Activated CD4-positive, alpha-beta T cell treated with anti-CD3 and anti-CD28 coated beads, Interleukin-2, Interleukin-6, amounts not matched to agents 100 ng/mL and 50 ng/mL, durations not matched to agents 16 hours and 8 hours (primary cell): ENCODE results near the gene PRPSAP2.
"Not testable (repeated sequence)": the region's sequence is repeated elsewhere in the genome, so short reads cannot be mapped to it uniquely, and the experiment has no call there.

Source experiments
- DNase-seq: peaks from one replicate; pipeline ENCODE4 v3.0.0-alpha.2; 2020

Gene PRPSAP2

DNA sequence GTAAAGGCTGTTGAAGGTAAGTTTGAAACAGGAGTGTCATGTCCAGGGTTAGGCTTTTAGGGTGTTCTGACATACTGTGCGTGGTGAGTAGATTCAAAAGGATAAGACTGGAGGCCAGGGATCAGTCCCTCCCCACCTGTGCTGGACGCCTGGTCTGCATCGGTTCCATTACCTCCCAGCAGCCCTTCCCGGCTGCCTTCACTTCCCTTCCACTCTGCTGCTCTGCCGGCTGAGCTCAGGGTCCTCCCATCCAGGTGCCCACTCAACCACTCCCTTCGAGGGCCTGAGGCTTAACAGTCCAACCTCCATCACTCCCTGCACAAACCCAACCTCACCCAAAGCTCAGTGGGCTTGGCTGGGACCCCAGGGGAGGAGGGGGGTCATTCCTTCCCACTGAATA, 89.9 kb downstream of the PRPSAP2 start:
- DNase-seq = no peak

DNA sequence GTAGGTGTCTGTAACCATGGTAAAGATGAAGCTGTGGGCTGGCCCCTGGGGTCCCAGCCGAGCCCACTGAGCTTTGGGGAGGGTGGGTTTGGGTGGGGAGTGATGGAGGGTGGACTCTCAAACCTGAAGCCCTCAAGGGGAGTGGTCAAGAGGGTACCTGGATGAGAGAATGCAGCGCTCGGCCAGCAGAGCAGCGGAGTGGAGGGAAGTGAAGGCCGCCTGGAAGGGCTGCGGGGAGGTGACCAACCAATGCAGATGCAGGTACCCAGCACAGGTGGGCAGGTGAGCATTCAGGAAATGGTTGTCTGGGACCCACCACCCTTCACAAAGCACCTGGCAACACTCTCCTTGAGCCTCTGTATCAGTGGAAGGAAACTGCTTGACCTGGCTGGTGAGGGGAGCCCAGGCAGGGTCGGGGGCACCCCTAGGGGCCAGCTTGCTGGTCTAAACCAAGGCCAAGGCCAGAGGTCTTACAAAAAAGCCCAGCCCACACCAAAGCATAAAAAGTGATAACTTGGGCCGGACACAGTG, 90.6 kb downstream of the PRPSAP2 start:
- DNase-seq = no peak

DNA sequence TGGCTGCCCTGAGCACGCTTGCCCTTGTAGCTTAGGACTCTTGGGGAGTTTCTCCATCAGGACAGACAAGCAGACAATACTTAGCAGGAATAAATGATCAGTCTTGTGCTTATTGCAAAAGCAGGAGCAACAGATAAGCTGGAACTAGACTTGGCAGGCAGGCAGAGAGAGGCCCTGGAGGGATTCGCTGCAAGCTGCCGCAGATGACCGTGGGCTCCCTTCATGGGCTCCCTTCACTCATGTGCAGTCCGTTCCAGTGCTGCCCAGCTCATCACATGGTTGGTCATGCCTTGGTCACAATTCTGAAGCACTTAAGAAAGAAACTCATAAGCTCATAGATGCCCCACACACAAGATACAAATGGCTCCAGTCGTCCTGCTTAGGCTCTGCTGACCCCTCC, 91.6 kb downstream of the PRPSAP2 start:
- no peak for DNase-seq

DNA sequence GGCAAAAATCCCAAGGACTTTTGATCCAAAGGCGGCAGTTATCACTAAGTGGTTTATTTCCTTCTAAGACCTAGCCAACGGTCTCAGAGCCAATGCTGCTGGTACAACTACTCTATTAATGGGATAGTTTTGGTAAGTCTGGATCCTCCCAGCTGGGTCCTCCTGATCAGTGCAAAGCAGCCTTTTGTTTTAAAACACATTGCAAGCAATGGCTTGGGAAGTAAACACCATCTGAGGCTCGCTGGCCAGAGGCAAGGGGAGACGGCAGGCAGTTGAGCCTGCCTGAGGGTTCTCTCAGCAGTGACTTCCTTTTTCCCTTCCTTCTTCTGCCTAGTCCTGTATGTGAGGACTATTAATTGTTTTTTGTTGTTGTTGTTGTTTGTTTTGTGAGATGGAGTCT, 92.4 kb downstream of the PRPSAP2 start:
- DNase-seq = no peak

DNA sequence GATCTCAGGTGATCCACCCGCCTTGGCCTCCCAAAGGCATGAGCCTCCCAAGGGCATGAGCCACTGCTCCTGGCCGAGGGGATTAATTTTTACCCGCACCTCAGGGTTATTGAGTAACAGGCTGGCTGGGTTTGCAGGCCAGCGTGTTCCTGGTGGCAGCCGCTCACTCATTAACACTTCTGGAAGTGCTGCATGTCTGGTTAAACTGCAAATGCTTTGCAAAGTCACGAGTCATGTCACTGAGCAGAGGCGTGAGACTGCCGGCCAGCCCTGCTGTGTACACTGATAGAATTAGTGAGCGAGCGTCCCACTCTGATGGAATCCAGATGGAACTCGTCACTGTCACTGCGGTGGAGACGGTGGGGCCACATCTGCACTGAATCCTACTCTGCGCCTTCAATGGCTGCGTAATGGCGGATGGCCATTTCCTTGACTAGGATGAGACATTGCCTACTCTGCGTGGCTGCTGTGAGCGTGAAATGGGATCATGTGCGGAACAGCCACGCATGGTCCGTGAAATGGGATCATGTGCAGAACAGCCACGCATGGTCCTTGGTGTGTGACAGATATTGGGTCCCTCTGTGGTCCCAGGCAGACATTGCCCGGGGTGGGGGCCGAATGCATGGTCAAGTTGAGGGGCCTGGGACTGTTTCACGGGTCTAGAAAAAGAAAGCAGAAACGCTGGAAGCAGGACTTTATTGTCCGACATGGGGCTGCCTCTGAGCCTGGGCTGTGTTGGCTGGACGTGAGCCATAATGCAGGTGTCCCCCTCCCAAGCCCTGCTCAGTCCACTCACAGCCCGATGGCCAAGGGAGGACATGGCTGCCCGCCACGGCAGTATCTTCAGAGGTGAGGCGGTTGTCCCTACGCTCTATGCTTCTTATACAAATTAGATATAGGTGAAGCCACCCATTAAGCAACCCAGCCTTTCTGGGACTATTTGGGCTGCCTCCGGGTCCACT, 93.3 kb downstream of the PRPSAP2 start:
- no peak for DNase-seq

DNA sequence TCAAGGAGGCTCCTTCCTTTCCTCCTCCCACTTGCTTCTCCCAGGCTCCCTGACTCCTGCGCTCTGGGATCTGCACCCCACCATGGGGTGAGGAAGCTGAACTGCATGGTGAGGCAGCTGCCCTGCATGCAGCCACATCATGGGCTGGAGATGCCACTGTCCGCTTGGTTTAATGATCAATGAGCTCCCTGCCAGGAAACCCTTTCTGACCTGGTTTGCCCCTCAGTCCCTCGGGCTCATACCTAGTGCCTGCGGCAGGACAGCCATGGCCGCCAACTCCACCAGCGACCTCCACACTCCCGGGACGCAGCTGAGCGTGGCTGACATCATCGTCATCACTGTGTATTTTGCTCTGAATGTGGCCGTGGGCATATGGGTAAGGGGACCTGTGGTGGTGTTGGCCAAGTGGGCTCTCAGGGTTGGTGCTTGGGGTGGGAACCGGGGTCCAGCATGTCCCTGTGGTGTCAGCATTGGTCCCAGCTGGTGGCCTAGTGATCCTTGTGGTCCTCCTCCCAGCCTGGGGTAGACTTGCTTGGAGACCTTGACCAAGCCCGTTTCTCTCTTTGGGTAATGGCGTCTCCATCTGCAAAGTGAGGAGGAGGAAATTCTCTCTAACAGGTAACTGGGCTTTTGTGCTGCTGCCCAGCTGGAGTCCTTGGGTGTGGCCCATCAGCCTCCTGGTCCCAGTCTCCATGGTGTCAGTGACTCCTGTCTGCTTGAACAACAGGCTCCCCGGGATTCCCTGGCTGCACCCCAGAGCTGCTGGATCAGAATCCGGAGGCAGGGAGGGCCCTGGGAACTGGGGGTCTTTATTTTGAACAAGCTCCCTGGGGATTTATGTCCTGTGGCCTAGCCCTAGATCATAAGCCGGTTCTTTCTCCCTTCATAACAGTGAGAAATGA, 94.3 kb downstream of the PRPSAP2 start, which contains the start of gene SLC5A10:
TSS of gene SLC5A10 (plus strand) at position 225 of the 902 bp plus-strand sequence. CDS start at position 266, 41 bp downstream.
- no peak for DNase-seq

DNA sequence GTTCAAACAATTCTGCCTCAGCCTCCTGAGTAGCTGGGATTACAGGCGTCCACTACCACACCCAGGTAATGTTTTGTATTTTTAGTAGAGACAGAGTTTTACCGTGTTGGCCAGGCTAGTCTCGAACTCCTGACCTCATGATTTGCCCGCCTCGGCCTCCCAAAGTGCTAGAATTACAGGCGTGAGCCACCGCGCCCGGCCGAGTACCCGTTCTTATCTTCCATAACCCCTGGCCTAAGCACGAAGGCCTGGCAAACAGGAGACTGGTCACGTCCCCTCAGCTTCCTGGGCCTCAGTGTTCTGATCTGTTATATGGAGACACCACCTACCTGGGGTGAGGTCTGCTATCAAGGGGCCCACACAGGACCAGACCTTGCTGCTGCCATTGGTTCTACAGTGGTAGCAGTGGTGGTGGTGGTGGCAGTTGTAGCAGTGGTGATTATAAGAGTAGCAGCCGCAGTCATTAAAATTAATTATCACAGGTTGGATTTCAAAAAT, 95.3 kb downstream of the PRPSAP2 start:
- no peak for DNase-seq

DNA sequence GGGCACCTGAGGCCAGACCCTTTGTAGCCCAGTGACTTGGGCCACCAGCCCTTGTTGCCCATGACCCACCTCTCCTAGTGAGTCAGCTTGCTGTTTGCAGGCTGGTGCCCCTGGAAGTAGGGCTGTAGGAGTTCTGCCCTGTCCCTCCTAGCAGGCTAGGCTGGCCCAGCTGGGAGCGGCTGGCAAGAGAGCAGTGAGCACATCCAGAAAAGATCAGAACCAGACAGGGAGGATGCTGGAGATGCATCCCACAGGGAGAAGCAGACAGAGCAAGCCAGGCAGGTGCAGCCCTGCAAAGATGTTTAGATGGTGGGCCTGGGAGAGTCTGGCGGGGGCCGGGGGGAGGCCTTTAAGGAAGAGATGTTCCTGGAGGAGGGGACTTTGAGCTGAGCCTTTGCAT, 96.4 kb downstream of the PRPSAP2 start:
- no peak for DNase-seq

DNA sequence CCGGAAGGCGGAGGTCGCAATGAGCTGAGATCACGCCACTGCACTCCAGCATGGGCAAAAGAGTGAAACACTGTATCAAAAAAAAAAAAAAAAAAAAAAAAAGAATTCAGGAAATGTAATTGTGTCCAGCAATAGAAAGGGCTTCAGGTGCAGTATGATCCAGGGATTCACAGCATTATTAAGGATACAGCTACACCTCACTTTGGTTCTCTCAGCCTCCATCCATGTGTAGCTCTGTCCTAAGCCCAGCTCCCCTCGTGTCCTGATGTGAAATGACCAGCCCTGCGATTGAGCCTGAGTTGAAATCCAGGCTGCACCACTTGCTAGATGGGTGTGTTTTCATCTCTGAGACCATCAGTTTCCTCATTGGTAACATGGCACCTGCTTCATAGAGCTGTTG, 97.1 kb downstream of the PRPSAP2 start:
- no peak for DNase-seq

DNA sequence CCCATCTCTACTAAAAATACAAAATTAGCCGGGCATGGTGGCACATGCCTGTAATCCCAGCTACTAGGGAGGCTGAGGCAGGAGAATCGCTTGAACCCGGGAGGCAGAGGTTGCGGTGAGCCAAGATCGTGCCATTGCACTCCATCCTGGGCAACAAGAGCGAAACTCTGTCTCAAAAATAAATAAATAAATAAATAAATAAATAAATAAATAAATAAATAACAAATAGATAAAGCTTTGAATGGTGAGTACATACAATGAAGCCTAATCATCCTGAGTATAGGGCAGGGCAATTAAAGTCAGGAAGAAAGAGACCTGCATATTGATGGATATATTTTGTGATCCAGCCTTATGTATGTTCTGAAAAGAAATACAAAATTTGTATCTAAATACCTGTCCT, 98.1 kb downstream of the PRPSAP2 start:
- not testable (repeated sequence) for DNase-seq

DNA sequence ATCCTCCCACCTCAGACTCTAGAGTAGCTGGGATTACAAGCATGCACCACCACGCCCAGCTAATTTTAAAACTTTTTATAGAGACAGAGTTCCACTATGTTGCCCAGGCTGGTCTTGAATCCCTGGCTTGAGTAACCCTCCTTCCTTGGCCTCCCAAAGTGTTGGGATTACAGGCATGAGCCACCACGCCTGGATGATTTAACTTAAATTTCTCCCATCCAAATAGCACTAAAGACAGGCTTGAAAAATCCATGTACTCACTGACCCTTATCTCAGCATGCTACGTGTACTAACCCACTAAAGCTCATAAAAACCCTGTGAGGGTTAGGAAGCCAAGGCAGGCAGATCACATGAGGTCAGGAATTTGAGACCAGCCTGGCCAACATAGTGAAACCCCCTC, 98.7 kb downstream of the PRPSAP2 start:
- DNase-seq = no peak

DNA sequence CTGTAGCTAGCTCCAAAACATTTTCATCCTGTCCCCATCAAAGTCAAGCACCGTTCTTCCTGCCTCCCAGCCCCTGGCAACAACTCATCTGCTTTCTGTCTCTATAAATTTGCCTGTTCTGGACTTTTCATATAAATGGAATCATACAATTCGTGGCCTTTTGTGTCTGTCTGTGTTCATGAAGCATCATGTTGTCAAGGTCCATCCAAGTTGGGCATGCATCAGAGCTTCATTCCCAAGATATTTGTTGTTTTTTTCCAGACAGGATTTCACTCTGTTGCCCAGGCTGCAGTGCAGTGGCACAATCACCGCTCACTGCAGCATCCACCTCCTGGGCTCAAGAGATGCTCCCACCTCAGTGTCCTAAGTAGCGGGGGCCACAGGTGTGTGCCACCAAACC, 99.9 kb downstream of the PRPSAP2 start:
- no peak for DNase-seq

DNA sequence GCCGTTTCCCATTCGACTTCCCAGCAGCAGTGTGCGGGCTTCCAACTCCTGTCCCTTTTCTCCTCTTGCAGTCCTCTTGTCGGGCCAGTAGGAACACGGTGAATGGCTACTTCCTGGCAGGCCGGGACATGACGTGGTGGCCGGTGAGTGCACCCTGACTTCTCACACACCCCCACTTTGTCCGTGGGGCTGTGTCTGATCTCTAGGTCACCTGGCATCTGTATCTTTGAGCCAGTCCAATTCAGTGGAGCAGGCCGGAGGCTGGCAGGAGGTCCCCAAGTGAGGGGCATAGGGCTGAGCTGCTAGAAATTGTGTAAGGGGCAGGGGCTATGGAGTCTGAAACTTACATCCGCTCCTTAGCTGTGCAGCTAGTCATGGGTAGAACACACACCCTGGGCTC, 100.7 kb downstream of the PRPSAP2 start:
- DNase-seq = no peak

DNA sequence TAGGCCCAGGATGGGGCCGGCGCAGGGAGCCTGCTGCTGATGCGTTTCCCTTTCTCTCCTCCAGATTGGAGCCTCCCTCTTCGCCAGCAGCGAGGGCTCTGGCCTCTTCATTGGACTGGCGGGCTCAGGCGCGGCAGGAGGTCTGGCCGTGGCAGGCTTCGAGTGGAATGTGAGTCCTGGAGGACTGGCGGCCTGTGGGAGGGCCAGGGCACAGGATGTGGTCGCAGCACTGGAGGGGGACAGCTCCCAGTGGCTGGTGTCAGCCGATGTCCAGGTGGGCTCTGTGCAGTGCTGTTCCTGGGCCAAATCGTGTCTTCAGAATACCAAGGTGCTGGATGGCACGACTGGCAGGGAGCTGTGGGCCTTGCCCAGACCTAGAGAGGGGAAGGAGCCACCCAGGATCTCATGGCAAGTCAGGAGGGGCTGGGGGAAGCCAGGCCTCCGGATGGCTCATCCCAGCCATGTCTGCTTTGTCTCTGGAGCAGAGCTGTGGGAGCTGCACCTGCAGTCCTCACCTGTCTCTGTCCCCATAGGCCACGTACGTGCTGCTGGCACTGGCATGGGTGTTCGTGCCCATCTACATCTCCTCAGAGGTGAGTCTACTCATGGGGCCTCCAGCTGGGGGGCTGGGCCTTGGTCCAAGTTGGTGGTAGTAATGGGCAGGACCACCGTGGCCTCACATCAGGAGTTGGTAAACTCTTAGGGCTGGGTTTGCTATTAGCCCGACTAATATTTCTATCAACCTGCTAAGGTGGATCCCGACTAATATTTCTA, 101.3 kb downstream of the PRPSAP2 start:
- DNase-seq = no peak

DNA sequence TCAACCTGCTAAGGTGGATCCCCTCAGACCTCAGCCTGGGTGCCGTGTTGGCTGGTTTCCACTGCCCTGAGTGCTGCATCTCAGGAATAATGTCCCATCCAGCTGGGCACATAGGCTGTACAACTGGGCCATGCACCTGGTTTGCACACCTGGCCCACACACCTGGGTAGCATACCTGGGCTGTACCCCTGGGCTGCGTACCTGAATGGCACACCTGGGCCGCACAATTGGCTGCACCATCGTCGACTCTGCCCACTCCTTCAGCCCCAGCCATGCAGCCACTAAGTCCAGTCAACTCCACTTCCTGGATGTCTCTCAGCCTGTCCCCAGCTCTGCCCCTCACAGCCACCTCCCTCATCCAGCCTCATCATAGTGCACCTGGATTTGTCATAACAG, 101.9 kb downstream of the PRPSAP2 start:
- no peak for DNase-seq

DNA sequence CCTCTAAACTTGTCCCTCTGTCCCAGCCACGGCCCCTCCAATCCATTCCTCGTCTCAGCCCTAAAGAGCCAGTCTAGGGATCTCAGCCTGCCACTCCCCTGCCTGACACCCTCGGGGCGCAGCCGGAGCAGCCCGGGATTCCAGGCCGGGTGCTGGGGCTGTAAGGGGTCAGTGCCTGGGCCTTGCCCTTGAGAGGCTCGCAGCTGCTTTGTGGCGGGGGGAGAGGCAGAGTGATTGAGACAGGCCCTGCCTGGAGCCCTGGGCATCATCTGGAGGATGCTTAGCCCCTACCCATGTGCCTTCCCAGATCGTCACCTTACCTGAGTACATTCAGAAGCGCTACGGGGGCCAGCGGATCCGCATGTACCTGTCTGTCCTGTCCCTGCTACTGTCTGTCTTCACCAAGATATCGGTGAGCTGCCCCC, 102.3 kb downstream of the PRPSAP2 start:
- DNase-seq = no peak

DNA sequence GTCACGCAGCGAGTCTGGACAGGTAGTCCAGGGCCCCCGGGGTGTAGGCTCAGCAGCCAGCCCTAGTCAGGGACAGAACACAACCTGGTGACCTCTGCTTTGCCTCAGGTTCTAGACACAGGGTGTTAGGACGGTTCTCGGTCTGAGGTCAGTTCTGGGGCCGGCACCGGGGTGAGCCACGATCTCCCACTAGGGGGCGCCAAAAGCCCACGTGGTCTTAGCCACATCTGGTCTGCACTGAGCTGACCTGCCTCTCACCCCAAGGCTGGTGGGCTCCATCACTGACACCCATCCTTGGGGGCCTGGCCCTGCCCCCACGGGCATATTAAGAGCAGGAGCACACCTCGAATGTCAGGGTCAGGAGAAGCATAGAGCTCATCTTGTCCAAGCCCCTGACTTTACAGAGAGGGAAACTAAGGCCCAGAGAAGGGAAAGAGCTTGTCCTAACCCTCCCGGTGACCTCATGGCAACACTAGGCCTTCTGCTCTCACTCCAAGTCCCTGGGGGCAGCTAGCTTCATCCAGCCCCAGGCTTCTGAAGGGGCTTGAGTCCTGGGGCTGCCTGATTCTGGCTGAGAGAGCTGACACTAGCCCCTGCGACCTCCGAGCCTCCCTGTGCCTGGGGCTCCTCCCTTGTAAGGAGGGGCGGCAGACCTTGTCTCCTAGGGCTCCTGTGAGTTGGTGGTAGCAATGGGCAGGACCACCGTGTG, 103.0 kb downstream of the PRPSAP2 start:
- peak; percentile 89 for DNase-seq

DNA sequence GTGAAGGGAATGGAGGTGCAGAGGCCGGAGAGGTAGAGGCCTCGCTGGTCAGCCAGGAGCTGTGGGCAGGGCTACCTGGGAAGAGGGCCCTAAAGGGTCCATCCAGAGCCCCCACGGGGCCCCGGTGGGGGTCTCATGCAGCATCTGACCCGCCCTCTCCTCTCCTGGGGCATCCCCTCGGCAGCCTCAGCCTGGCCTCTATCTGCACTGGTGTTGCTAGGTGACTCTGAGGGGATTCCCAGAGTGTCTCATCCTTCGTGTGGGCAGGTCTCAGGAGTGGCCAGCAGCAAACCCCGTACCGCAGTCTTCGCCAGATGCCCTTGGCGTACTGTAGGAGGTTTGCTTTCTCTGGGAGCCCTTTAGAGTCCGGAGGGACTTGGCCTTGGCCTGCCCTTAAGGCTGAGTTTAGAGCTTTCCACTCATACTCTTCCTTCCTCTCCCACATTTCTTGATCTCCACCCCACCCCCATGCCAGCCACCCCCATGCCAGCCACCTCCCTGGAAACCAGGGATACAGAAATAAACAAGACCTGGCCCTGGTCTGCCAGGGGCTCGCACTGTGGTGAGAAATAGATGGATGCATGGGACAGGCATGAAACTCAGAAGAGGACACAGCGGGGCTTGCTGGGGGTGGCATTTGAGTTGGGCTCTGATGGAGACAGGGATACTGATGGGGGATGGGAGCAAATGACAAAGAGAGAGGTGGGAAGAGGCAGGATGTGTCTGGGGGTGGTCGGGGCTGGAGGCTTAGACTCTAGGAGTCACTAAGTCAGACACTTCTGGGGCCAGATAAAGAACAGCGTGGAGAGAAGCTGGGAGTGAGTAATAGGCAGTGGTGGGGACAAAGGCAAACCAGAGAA, 103.9 kb downstream of the PRPSAP2 start:
- no peak for DNase-seq

DNA sequence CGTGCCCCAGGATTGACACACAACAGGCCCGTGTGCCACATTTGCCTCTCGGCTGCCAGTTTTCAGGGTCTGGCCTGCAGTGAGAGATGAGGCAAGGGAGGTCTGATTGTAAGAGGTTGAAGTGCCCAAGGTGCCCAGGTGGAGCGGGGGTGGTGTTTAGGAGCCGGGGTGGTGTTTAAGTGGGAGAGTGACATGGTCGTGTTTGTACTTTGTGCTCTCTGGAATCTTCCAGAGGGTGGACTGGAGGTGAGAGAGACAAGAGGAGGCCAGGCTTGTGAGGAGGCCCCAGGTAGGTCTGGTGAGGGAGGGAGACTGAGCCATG, 104.5 kb downstream of the PRPSAP2 start:
- no peak for DNase-seq

DNA sequence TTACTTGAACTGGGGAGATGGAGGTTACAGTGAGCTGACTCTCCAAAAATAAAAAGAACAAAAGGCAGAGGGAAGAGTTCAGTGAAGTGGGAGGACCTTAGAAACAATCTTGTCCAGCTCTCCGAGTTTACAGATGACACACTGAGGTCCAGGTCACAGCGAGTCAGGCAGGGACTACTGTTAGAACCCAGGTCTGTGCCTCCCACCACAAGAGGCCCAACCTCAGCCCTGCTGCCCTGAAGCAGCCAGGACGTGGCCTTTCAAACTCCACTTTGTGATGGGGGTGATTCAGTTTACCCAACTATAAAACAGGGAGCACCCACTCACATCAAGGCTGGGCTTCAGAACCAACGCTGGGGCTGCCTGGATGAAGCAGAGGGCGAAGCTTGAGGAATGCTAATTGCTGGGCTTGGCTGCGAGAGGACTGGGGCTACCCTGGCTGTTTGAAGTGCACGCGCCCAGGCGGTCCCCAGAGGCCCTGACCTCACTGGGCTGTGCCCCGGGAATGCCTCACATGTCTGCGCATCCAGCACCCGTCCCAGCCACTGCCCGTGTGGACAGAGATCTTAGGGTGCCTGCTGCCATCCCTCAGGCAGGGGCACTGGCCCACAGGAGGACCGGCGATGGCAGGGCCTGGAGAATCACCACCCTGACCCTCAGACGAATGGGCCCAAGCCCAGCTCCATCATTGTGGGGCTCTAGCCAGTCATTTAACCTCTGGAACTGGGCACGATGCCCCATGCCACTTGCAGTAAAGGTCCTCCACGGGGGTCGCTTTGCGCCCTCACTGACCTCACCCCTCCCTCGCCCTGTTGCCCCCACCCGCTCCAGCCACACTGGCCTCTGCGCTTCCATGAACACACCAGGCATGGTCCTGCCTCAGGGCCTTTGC, 105.4 kb downstream of the PRPSAP2 start:
- DNase-seq = no peak
